GM23248 (cell line): ENCODE measurements around the gene TARBP2. TPM values are rescaled to one million over a fixed set of nuclear protein-coding genes. Genes with fewer than 3 reads are reported as not detected.

Source experiments
- DNase-seq: peaks from one replicate; pipeline ENCODE4 v3.0.0-alpha.2; 2015
- H2AFZ ChIP-seq: fragments of 200-600 bp; sonication (generic); 2 replicates; pipeline ENCODE4 v1.6.1; 2016; ENCODE audit warnings: antibody characterized with exemption
- H3F3A ChIP-seq: fragments of 200-600 bp; sonication (generic); 2 replicates; pipeline ENCODE4 v1.6.1; 2016; ENCODE audit warnings: mild to moderate bottlenecking, antibody characterized with exemption, mixed run types; ENCODE audit not compliant: insufficient read depth
- H3K27ac ChIP-seq: fragments of 200-600 bp; sonication (generic); 2 replicates; pipeline ENCODE4 v1.5.1; 2016; ENCODE audit warnings: mild to moderate bottlenecking
- H3K27me3 ChIP-seq: fragments of 200-600 bp; sonication (generic); replicated peaks from 2 replicates; pipeline ENCODE4 v1.6.1; 2016; ENCODE audit warnings: mild to moderate bottlenecking; ENCODE audit not compliant: insufficient read depth
- H3K36me3 ChIP-seq: fragments of 200-600 bp; sonication (generic); 2 replicates; pipeline ENCODE4 v1.6.1; 2016; ENCODE audit warnings: low read depth, mild to moderate bottlenecking
- H3K4me1 ChIP-seq: fragments of 200-600 bp; sonication (generic); 2 replicates; pipeline ENCODE4 v1.6.1; 2016; ENCODE audit warnings: mild to moderate bottlenecking; ENCODE audit not compliant: insufficient read depth
- H3K4me2 ChIP-seq: fragments of 200-600 bp; sonication (generic); one replicate; pipeline ENCODE4 v1.6.1; 2016; ENCODE audit warnings: mild to moderate bottlenecking; ENCODE audit not compliant: unreplicated experiment
- H3K4me3 ChIP-seq: fragments of 200-600 bp; sonication (generic); 2 replicates; pipeline ENCODE4 v1.5.1; 2016; ENCODE audit warnings: mild to moderate bottlenecking
- H3K79me2 ChIP-seq: fragments of 200-600 bp; sonication (generic); 2 replicates; pipeline ENCODE4 v1.6.1; 2016; ENCODE audit warnings: mild to moderate bottlenecking; ENCODE audit not compliant: insufficient read depth
- H3K9ac ChIP-seq: fragments of 200-600 bp; sonication (generic); 2 replicates; pipeline ENCODE4 v1.6.1; 2016; ENCODE audit warnings: mild to moderate bottlenecking
- H3K9me2 ChIP-seq: fragments of 200-600 bp; sonication (generic); 2 replicates; pipeline ENCODE4 v1.6.1; 2016; ENCODE audit warnings: mixed run types, mild to moderate bottlenecking, moderate library complexity; ENCODE audit not compliant: insufficient read depth
- H3K9me3 ChIP-seq: fragments of 200-600 bp; sonication (generic); one replicate; pipeline ENCODE4 v1.6.1; 2017; ENCODE audit warnings: low read depth
- H4K20me1 ChIP-seq: fragments of 200-600 bp; sonication (generic); 2 replicates; pipeline ENCODE4 v1.6.0; 2016; ENCODE audit not compliant: insufficient read depth
- EZH2 ChIP-seq: fragments of 200-600 bp; sonication (generic); IDR thresholded peaks from 2 replicates; pipeline ENCODE4 v1.6.1; 2018; ENCODE audit warnings: antibody characterized with exemption, mild to moderate bottlenecking; ENCODE audit not compliant: insufficient read depth, poor library complexity, severe bottlenecking
- EZH2phosphoT487 ChIP-seq: fragments of 200-600 bp; sonication (generic); IDR thresholded peaks from 2 replicates; pipeline ENCODE4 v1.6.1; 2018; ENCODE audit warnings: antibody characterized with exemption, moderate library complexity, mild to moderate bottlenecking, low read depth; ENCODE audit not compliant: insufficient read depth
- WGBS, 2 experiments: methylation state at CpG; one replicate each; pipeline ENCODE4 v1.1.6; 2015 to 2017; ENCODE audit warnings: low lambda C conversion rate in 2 of 2, low coverage in 1 of 2; ENCODE audit errors: missing lambda C conversion rate in 2 of 2; 5-methylcytosine and 5-hydroxymethylcytosine counted together
- in situ Hi-C: fragments of 300-500 bp; cut with MboI; formaldehyde crosslinking; loops from 2 replicates; pipeline ENCODE4 v1.15.0; 2020
- polyA plus RNA-seq: library from polyadenylated mRNA; unstranded; fragments of >200 nt; fragmentation: Nextera tagmentation; extraction: Ambion mirVana; gene quantifications from 2 replicates; pipeline ENCODE4 v1.2.1, GENCODE V29; 2016
- total RNA-seq: library from RNA; depleted of rRNA; stranded (reverse); fragments of >200 nt; shearing (Covaris generic); gene quantifications from 2 replicates; pipeline ENCODE4 v1.2.3, GENCODE V29; 2014

The TARBP2 gene
- total and polyA plus RNA-seq, 2 experiments from 2014 or later = 36.0 to 40.1 TPM

GRCh38 chr12:53464685-53465418 lies 36.2 kb upstream of the TARBP2 start:
- peaks cover 8% of the 10 kb centered on the region; the same call in 1 of the 2 replicates for H4K20me1 ChIP-seq
- peaks cover 96% of the 10 kb centered on the region for H3K36me3 ChIP-seq
- DNase-seq = no peak
- no peak overlapping the region for H3K4me3 ChIP-seq
- H3K4me1 ChIP-seq = no peaks in the 10 kb centered on the region
- no peak overlapping the region for H3K27ac ChIP-seq
- H2AFZ ChIP-seq = no peak overlapping the region
- TF ChIP-seq EZH2phosphoT487 (no peak), EZH2 (no peak)
- no peaks in the 10 kb centered on the region for H3K27me3 ChIP-seq
- WGBS, 2 experiments = 85 to 89% methylated on average over 11 of the region's 11 CpGs
- H3K79me2 ChIP-seq = peaks cover 100% of the 10 kb centered on the region
- peaks cover 79% of the 10 kb centered on the region for H3F3A ChIP-seq
- in situ Hi-C loops = no loop called here
- no peak overlapping the region for H3K4me2 ChIP-seq
- H3K9me2 ChIP-seq = no peaks in the 10 kb centered on the region
- 0 out of 2 replicates have a peak overlapping the region, but pooled peaks have one; percentile 12 for H3K9ac ChIP-seq
- H3K9me3 ChIP-seq = no peaks in the 10 kb centered on the region

- DNase-seq = no peak
- in situ Hi-C loops = no loop called here
- Histone ChIP-seq H3K9me2 (no peaks in the 10 kb centered on the region), H3K9ac (peak overlapping the region; percentile 10; the same call in 1 of the 2 replicates), H3K4me2 (no peak overlapping the region), H3K27ac (peak overlapping the region; percentile 12), H3K79me2 (peaks cover 100% of the 10 kb centered on the region), H2AFZ (no peak overlapping the region), H3K36me3 (peaks cover 94% of the 10 kb centered on the region), H3K9me3 (no peaks in the 10 kb centered on the region), H3K4me3 (no peak overlapping the region), H3K4me1 (no peaks in the 10 kb centered on the region), H3K27me3 (no peaks in the 10 kb centered on the region), H4K20me1 (peaks cover 7% of the 10 kb centered on the region; the same call in 1 of the 2 replicates), H3F3A (peaks cover 79% of the 10 kb centered on the region)
- TF ChIP-seq EZH2 = no peak
- TF ChIP-seq EZH2phosphoT487 = no peak
- WGBS, 2 experiments = 63 to 66% methylated on average over 2 of the region's 2 CpGs
Measured at GRCh38 chr12:53465679-53466078, 35.4 kb upstream of the TARBP2 start.

DNA sequence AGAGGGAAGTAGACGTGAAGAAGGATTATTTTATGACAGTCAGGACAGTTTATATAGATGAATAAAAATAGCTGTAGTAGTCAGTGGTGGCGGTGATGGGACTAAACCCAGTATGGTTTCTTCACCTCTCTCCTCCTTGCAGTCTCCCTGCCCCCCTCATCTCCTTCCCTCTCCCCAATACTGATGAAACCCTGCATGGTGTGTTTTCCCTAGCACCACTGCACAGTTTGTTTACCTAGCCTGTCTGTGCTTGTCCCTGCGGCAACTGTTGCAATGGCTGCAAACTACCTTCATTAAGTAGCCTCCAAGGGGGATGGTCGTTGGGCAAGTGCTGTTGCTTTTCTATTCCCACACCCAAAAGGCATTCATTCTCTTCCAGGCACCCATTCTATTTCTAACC lies 34.4 kb upstream of the TARBP2 start:
- no peak overlapping the region for H3K4me2 ChIP-seq
- peaks cover 98% of the 10 kb centered on the region for H3K79me2 ChIP-seq
- peaks cover 77% of the 10 kb centered on the region for H3F3A ChIP-seq
- no peaks in the 10 kb centered on the region for H3K9me3 ChIP-seq
- no peaks in the 10 kb centered on the region for H3K27me3 ChIP-seq
- in situ Hi-C loops = no loop called here
- H3K9ac ChIP-seq = 0 out of 2 replicates have a peak overlapping the region, but pooled peaks have one; percentile 10
- no peaks in the 10 kb centered on the region for H4K20me1 ChIP-seq
- no peak overlapping the region for H3K27ac ChIP-seq
- H3K4me1 ChIP-seq = no peaks in the 10 kb centered on the region
- H3K9me2 ChIP-seq = no peaks in the 10 kb centered on the region
- peaks cover 91% of the 10 kb centered on the region for H3K36me3 ChIP-seq
- WGBS, 2 experiments = 75 to 79% methylated on average over 4 of the region's 4 CpGs
- no peak for DNase-seq
- no peak for TF ChIP-seq EZH2phosphoT487
- TF ChIP-seq EZH2 = no peak
- no peak overlapping the region for H3K4me3 ChIP-seq
- H2AFZ ChIP-seq = no peak overlapping the region

DNA sequence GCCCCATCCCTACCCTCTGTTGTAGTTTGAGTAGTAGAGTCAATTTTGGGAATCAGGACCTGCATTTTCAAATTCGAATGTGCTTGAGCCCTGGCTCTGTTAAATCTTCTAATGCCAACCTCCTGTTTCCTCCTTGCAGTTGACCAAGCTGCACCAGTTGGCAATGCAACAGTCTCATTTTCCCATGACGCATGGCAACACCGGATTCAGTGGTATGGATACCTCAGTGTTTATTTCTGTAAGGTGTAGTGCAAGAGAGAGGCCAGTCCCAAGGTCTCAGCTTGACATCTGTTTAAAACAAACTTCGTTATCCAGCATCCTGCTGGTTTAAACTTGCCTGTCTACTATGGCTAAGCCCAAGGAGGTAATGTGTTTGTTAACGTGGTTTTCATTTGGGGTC lies 34.0 kb upstream of the TARBP2 start:
- H3K9me3 ChIP-seq = no peaks in the 10 kb centered on the region
- in situ Hi-C loops = no loop called here
- H3K27ac ChIP-seq = no peak overlapping the region
- no peaks in the 10 kb centered on the region for H3K9me2 ChIP-seq
- no peaks in the 10 kb centered on the region for H4K20me1 ChIP-seq
- TF ChIP-seq EZH2phosphoT487 (no peak), EZH2 (no peak)
- peaks cover 77% of the 10 kb centered on the region for H3F3A ChIP-seq
- no peak overlapping the region for H3K4me3 ChIP-seq
- no peak overlapping the region for H3K9ac ChIP-seq
- peaks cover 98% of the 10 kb centered on the region for H3K79me2 ChIP-seq
- peaks cover 91% of the 10 kb centered on the region for H3K36me3 ChIP-seq
- no peaks in the 10 kb centered on the region for H3K4me1 ChIP-seq
- no peak overlapping the region for H2AFZ ChIP-seq
- whole genome bisulfite sequencing, 2 experiments = 53% methylated on average over 5 of the region's 5 CpGs
- DNase-seq = no peak
- H3K4me2 ChIP-seq = no peak overlapping the region
- H3K27me3 ChIP-seq = no peaks in the 10 kb centered on the region
